ENCODE data around the gene RAPGEF6. TPM values are rescaled to one million over a fixed set of nuclear protein-coding genes. Genes with fewer than 3 reads are reported as not detected.

Gene RAPGEF6
- total and polyA plus RNA-seq, 11 donors: 2.3 to 13.9 (median 8.6) TPM

GRCh38 chr5:131389869-131390265 lies 245.2 kb downstream of the RAPGEF6 start:
- DNase-seq: no peak
- TF ChIP-seq, protein P1, sequence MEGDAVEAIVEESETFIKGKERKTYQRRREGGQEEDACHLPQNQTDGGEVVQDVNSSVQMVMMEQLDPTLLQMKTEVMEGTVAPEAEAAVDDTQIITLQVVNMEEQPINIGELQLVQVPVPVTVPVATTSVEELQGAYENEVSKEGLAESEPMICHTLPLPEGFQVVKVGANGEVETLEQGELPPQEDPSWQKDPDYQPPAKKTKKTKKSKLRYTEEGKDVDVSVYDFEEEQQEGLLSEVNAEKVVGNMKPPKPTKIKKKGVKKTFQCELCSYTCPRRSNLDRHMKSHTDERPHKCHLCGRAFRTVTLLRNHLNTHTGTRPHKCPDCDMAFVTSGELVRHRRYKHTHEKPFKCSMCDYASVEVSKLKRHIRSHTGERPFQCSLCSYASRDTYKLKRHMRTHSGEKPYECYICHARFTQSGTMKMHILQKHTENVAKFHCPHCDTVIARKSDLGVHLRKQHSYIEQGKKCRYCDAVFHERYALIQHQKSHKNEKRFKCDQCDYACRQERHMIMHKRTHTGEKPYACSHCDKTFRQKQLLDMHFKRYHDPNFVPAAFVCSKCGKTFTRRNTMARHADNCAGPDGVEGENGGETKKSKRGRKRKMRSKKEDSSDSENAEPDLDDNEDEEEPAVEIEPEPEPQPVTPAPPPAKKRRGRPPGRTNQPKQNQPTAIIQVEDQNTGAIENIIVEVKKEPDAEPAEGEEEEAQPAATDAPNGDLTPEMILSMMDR (IDR thresholded peaks at IDR 0.05): no peak
- peaks cover 0 to 19% (median 3%) of the 10 kb centered on the region in 12 donors for H3K4me1 ChIP-seq
- H3K36me3 ChIP-seq: peaks cover 0 to 82% (median 28%) of the 10 kb centered on the region in 9 donors
- no peak for ATAC-seq
- no peaks in the 10 kb centered on the region for H3K9me3 ChIP-seq
- H3K27ac ChIP-seq: no peak overlapping the region
- H3K4me3 ChIP-seq: no peak overlapping the region
- 42 to 59% (median 52%) methylated on average over 1 of the region's 1 CpG for WGBS, 4 donors
- intact Hi-C loops (cut with DNase I): loop anchor here in 4 of 10 donors (10.0 kb wide), 2 partner anchors 125 to 225 kb away; partner anchors contain the start of genes CDC42SE2 (in 3 of the 4) and HINT1 (in 2 of the 4)
- H3K27me3 ChIP-seq: no peaks in the 10 kb centered on the region

DNA sequence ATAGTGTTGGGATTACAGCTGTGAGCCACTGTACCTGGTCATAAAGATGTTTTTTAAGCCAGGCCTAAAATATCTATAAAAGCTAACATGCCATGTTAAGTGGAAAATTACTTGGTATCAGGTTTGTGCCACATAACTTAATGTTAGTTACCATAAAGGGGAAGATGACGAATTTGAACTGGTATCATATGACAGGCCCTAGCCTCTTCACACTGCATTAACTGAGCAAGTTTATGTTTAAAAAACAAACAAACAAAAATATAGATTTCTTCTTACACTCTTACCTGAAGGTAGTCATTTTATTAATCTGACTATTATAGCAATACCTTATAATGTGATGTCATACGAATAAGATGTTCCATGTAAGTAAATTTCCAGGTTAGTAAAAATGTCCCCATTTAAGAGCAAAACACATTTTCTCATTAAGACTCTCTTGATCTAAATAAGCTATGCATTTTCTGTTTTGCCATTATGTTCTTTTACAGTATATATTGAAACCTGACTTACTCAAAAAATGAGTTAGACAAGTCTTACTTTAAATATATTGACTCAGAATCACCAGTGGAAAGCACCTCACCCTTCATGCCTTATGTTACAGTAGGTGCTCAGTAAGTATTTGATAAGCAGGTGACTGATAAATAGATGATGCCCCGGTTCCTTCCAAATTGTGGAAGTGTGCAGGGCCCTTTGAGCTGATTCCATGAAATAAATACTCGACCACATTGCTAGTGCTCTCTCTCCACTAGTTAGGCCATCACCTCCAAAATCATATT lies 245.7 kb downstream of the RAPGEF6 start:
- Histone ChIP-seq H3K27me3 (no peaks in the 10 kb centered on the region), H3K9me3 (no peaks in the 10 kb centered on the region), H3K36me3 (peaks cover 0 to 79% (median 22%) of the 10 kb centered on the region in 9 donors), H3K27ac (no peak overlapping the region), H3K4me3 (no peak overlapping the region), H3K4me1 (peaks cover 0 to 25% (median 3%) of the 10 kb centered on the region in 12 donors)
- TF ChIP-seq, protein P1 (IDR thresholded peaks at IDR 0.05): no peak
- TF ChIP-seq POLR2A (IDR thresholded peaks at IDR 0.05): no peak
- intact Hi-C loops (cut with DNase I): loop anchor here in 3 of 10 donors (10.0 kb wide), 2 partner anchors 124 to 224 kb away; partner anchors contain the start of genes CDC42SE2 (in 2 of the 3) and HINT1 (in 2 of the 3)
- 86 to 91% (median 90%) methylated on average over 4 of the region's 4 CpGs for WGBS, 4 donors
- DNase-seq: no peak
- no peak for ATAC-seq

DNA sequence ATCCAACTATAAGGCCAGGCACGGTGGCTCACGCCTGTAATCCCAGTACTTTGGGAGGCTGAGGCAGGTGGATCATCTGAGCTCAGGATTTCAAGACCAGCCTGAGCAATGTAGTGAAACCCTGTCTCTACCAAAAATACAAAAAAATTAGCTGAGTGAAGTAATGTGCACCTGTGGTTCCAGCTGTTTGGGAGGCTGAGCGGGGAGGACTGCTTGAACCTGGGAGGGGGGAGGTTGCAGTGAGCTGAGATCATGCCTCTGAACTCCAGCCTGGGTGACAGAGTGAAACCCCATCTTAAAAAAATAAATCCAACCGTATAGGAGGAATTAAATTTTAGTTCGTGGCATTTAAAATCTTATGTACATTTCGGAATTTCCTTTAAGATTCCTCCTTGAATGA lies 247.8 kb downstream of the RAPGEF6 start:
- Histone ChIP-seq H3K9me3 (no peaks in the 10 kb centered on the region), H3K4me3 (no peak overlapping the region), H3K36me3 (peaks cover 0 to 64% (median 16%) of the 10 kb centered on the region in 9 donors), H3K4me1 (peaks cover 0 to 31% (median 0%) of the 10 kb centered on the region in 12 donors), H3K27ac (peak overlapping the region in 3 of 12 donors; percentile 11 to 21 (median 20)), H3K27me3 (no peaks in the 10 kb centered on the region)
- ATAC-seq: no peak
- no peak for DNase-seq
- TF ChIP-seq POLR2A (IDR thresholded peaks at IDR 0.05): no peak
- TF ChIP-seq, protein P1 (IDR thresholded peaks at IDR 0.05): no peak
- intact Hi-C loops (cut with DNase I): loop anchor here in 3 of 10 donors (10.0 kb wide), 2 partner anchors 122 to 222 kb away; partner anchors contain the start of genes CDC42SE2 (in 2 of the 3) and HINT1 (in 2 of the 3)
- 94 to 98% (median 97%) methylated on average over 6 of the region's 6 CpGs for WGBS, 4 donors

DNA sequence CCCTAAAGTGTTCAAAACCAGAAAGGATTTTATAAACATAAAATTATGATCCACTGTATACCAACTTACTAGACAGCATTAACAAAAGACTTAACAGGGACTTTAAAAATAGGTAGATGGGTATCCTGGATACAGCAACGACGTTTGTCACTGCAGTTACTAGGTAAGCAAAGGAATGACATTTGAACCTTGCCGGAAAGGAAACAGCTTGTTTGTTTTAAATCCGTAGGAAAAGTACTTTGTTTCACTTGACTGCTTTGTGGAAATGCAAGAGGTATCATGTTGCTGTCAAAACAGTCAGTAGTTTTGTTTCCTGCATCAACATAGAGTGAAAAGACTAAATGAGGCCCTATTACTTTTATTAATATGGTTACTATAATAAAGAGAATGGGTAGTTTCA lies 248.2 kb downstream of the RAPGEF6 start:
- Histone ChIP-seq H3K4me3 (no peak overlapping the region), H3K9me3 (no peaks in the 10 kb centered on the region), H3K27me3 (no peaks in the 10 kb centered on the region), H3K36me3 (peaks cover 0 to 59% (median 12%) of the 10 kb centered on the region in 9 donors), H3K27ac (peak overlapping the region in 5 of 12 donors; percentile 9 to 21 (median 15)), H3K4me1 (peaks cover 0 to 36% (median 0%) of the 10 kb centered on the region in 12 donors)
- WGBS, 4 donors: 36 to 51% (median 43%) methylated on average over 4 of the region's 4 CpGs
- no peak for TF ChIP-seq POLR2A (IDR thresholded peaks at IDR 0.05)
- TF ChIP-seq, protein P1 (IDR thresholded peaks at IDR 0.05): no peak
- DNase-seq (no peak), ATAC-seq (peak in 1 of 4 donors; percentile 57)
- intact Hi-C loops (cut with DNase I): loop anchor here in 3 of 10 donors (10.0 kb wide), 2 partner anchors 122 to 222 kb away; partner anchors contain the start of genes CDC42SE2 (in 2 of the 3) and HINT1 (in 2 of the 3)

Data from heart left ventricle (tissue), 16 donors.